GM23338 (cell line): ENCODE data around the gene SPINT3. TPM values are rescaled to one million over a fixed set of nuclear protein-coding genes. Genes with fewer than 3 reads are reported as not detected.
A peak's percentile ranks its signal among the peaks of the same experiment; 100 is the strongest.

Source experiments
- ATAC-seq: fragments of 200-7000 bp; cut with Tn5 transposase; 3 replicates; pipeline ENCODE4 v1.9.1; 2020
- DNase-seq: peaks from one replicate; pipeline ENCODE4 v3.0.0-alpha.2; 2015; ENCODE audit warnings: low spot score
- H2AFZ ChIP-seq: fragments of 200-600 bp; sonication (generic); 2 replicates; pipeline ENCODE4 v1.8.0; 2016; ENCODE audit warnings: antibody characterized with exemption, mild to moderate bottlenecking, moderate library complexity
- H3F3A ChIP-seq: fragments of 200-600 bp; sonication (generic); replicated peaks from 2 replicates; pipeline ENCODE4 v1.8.0; 2017; ENCODE audit warnings: antibody characterized with exemption, mixed run types, low read depth
- H3K27ac ChIP-seq: fragments of 200-600 bp; sonication (generic); 2 replicates; pipeline ENCODE4 v1.6.1; 2016; ENCODE audit warnings: low read depth
- H3K27me3 ChIP-seq: fragments of 200-600 bp; sonication (generic); 2 replicates; pipeline ENCODE4 v1.8.0; 2016; ENCODE audit warnings: mild to moderate bottlenecking, mixed run types, moderate library complexity; ENCODE audit not compliant: insufficient read depth
- H3K36me3 ChIP-seq: fragments of 200-600 bp; sonication (generic); 2 replicates; pipeline ENCODE4 v1.8.0; 2016; ENCODE audit warnings: mild to moderate bottlenecking; ENCODE audit not compliant: insufficient read depth
- H3K4me1 ChIP-seq: fragments of 200-600 bp; sonication (generic); 2 replicates; pipeline ENCODE4 v1.8.0; 2016; ENCODE audit warnings: mild to moderate bottlenecking, moderate library complexity; ENCODE audit not compliant: insufficient read depth
- H3K4me2 ChIP-seq: fragments of 200-600 bp; sonication (generic); 2 replicates; pipeline ENCODE4 v1.7.1; 2017; ENCODE audit warnings: mixed run types
- H3K4me3 ChIP-seq: fragments of 200-600 bp; sonication (generic); 2 replicates; pipeline ENCODE4 v1.6.1; 2016; ENCODE audit warnings: mixed run types
- H3K79me2 ChIP-seq: fragments of 200-600 bp; sonication (generic); replicated peaks from 2 replicates; pipeline ENCODE4 v1.8.0; 2017; ENCODE audit warnings: mild to moderate bottlenecking; ENCODE audit not compliant: insufficient read depth
- H3K9me2 ChIP-seq: fragments of 200-600 bp; sonication (generic); 2 replicates; pipeline ENCODE4 v1.8.0; 2017; ENCODE audit not compliant: insufficient read depth
- H4K20me1 ChIP-seq: fragments of 200-600 bp; sonication (generic); replicated peaks from 2 replicates; pipeline ENCODE4 v1.8.0; 2017; ENCODE audit warnings: mild to moderate bottlenecking; ENCODE audit not compliant: insufficient read depth
- H3K27ac Mint-ChIP-seq: 2 replicates; pipeline ENCODE4 v1.8.0; 2020; ENCODE audit warnings: inconsistent platforms, mild to moderate bottlenecking, moderate library complexity, mixed read lengths
- H3K27me3 Mint-ChIP-seq: 3 replicates; pipeline ENCODE4 v1.8.0; 2022; ENCODE audit warnings: low read depth, mild to moderate bottlenecking, moderate library complexity, mixed read lengths, inconsistent platforms; ENCODE audit not compliant: insufficient read depth, poor library complexity
- H3K36me3 Mint-ChIP-seq: 3 replicates; pipeline ENCODE4 v1.8.0; 2021; ENCODE audit warnings: low read depth, mild to moderate bottlenecking, inconsistent platforms, moderate library complexity, mixed read lengths
- H3K4me1 Mint-ChIP-seq: 3 replicates; pipeline ENCODE4 v1.8.0; 2020; ENCODE audit warnings: mild to moderate bottlenecking, inconsistent platforms, mixed read lengths
- H3K4me3 Mint-ChIP-seq: 3 replicates; pipeline ENCODE4 v1.8.0; 2021; ENCODE audit warnings: moderate library complexity, mild to moderate bottlenecking, inconsistent platforms, mixed read lengths
- H3K9me3 Mint-ChIP-seq: 3 replicates; pipeline ENCODE4 v1.8.0; 2020; ENCODE audit warnings: moderate library complexity, mild to moderate bottlenecking, inconsistent platforms, mixed read lengths
- CREB1 ChIP-seq: fragments of 250-450 bp; sonication (Bioruptor Pico); IDR thresholded peaks from 2 replicates; pipeline ENCODE4 v1.5.0; 2020; ENCODE audit warnings: low read depth, mild to moderate bottlenecking, moderate library complexity
- EZH2 ChIP-seq: fragments of 200-600 bp; sonication (generic); IDR thresholded peaks from one replicate; pipeline ENCODE4 v1.8.0; 2017; ENCODE audit warnings: antibody characterized with exemption, mild to moderate bottlenecking, low read depth; ENCODE audit not compliant: unreplicated experiment
- EZH2phosphoT487 ChIP-seq: fragments of 200-600 bp; sonication (generic); IDR thresholded peaks from one replicate; pipeline ENCODE4 v1.8.1; 2018; ENCODE audit warnings: antibody characterized with exemption; ENCODE audit not compliant: unreplicated experiment
- POLR2AphosphoS5 ChIP-seq: IDR thresholded peaks from 2 replicates; pipeline ENCODE4 v1.6.1; 2016; ENCODE audit warnings: antibody characterized with exemption, low read depth
- ZNF114 ChIP-seq: fragments of 250-450 bp; sonication (Bioruptor Pico); IDR thresholded peaks from 2 replicates; pipeline ENCODE4 v1.5.0; 2020; ENCODE audit warnings: mild to moderate bottlenecking, moderate library complexity
- polyA plus RNA-seq: library from polyadenylated mRNA; unstranded; fragments of >200 nt; fragmentation: Nextera tagmentation; extraction: Ambion mirVana; gene quantifications from 2 replicates; pipeline ENCODE4 v1.2.1, GENCODE V29; 2016
- total RNA-seq: library from RNA; depleted of rRNA; stranded (reverse); fragments of >200 nt; shearing (Covaris generic); gene quantifications from 2 replicates; pipeline ENCODE4 v1.2.3, GENCODE V29; 2014
- TF ChIP-seq, protein P1 (sequence below): IDR thresholded peaks from 2 replicates; pipeline ENCODE4 v1.6.1; 2016; ENCODE audit warnings: antibody characterized with exemption
- TF ChIP-seq, protein P2 (sequence below): IDR thresholded peaks from one replicate; pipeline ENCODE4 v1.6.1; 2018; ENCODE audit warnings: antibody characterized with exemption; ENCODE audit not compliant: unreplicated experiment
- TF ChIP-seq, protein P3 (sequence below): fragments of 250-450 bp; sonication (Bioruptor Pico); IDR thresholded peaks from 2 replicates; pipeline ENCODE4 v1.5.0; 2020; ENCODE audit warnings: mild to moderate bottlenecking, moderate library complexity

Gene SPINT3
- total and polyA plus RNA-seq, 2 experiments from 2014 or later, result not detected

DNA sequence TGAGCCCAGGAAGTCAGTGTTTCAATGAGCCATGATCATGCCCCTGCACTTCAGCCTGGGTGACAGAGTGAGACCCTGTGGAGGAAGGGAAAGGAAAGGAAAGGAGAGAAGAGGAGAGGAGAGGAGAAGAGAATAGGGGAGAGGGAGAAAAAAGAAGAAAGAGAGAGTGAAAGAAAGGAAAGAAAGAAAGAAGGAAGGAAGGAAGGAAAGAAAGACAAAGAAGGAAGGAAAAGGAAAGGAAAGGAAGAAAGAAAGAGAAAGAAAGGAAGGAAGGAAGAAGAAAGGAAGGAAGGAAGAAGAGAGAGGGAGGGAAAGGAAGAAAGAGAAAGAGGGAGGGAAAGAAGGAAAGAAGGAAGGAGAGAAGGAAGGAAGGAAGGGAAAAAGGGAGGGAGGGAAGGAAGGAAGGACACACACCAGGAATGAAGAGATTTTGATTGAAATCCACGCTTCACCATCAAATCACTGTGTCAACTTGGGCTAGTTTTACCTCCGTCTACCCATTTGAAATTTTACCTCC, 49.4 kb upstream of the SPINT3 start:
- Histone ChIP-seq H3K79me2 (no peaks in the 10 kb centered on the region), H3K4me1 (no peaks in the 10 kb centered on the region; the same call in 1 of the 2 replicates), H3F3A (no peaks in the 10 kb centered on the region), H3K27me3 (no peaks in the 10 kb centered on the region), H3K27ac (no peak overlapping the region), H3K4me3 (no peak overlapping the region), H4K20me1 (no peaks in the 10 kb centered on the region), H2AFZ (peak overlapping the region; percentile 83; the same call in 1 of the 2 replicates), H3K9me2 (peaks cover 2% of the 10 kb centered on the region; the same call in 1 of the 2 replicates), H3K36me3 (no peaks in the 10 kb centered on the region), H3K4me2 (no peak overlapping the region)
- TF ChIP-seq POLR2AphosphoS5, result no peak
- no peak for TF ChIP-seq EZH2
- TF ChIP-seq, protein P1, sequence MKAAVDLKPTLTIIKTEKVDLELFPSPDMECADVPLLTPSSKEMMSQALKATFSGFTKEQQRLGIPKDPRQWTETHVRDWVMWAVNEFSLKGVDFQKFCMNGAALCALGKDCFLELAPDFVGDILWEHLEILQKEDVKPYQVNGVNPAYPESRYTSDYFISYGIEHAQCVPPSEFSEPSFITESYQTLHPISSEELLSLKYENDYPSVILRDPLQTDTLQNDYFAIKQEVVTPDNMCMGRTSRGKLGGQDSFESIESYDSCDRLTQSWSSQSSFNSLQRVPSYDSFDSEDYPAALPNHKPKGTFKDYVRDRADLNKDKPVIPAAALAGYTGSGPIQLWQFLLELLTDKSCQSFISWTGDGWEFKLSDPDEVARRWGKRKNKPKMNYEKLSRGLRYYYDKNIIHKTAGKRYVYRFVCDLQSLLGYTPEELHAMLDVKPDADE, result no peak
- no peak for TF ChIP-seq ZNF114
- no peak for TF ChIP-seq CREB1 (CRISPR knock-in tag)
- TF ChIP-seq, protein P2, sequence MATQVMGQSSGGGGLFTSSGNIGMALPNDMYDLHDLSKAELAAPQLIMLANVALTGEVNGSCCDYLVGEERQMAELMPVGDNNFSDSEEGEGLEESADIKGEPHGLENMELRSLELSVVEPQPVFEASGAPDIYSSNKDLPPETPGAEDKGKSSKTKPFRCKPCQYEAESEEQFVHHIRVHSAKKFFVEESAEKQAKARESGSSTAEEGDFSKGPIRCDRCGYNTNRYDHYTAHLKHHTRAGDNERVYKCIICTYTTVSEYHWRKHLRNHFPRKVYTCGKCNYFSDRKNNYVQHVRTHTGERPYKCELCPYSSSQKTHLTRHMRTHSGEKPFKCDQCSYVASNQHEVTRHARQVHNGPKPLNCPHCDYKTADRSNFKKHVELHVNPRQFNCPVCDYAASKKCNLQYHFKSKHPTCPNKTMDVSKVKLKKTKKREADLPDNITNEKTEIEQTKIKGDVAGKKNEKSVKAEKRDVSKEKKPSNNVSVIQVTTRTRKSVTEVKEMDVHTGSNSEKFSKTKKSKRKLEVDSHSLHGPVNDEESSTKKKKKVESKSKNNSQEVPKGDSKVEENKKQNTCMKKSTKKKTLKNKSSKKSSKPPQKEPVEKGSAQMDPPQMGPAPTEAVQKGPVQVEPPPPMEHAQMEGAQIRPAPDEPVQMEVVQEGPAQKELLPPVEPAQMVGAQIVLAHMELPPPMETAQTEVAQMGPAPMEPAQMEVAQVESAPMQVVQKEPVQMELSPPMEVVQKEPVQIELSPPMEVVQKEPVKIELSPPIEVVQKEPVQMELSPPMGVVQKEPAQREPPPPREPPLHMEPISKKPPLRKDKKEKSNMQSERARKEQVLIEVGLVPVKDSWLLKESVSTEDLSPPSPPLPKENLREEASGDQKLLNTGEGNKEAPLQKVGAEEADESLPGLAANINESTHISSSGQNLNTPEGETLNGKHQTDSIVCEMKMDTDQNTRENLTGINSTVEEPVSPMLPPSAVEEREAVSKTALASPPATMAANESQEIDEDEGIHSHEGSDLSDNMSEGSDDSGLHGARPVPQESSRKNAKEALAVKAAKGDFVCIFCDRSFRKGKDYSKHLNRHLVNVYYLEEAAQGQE, result no peak
- TF ChIP-seq, protein P3, sequence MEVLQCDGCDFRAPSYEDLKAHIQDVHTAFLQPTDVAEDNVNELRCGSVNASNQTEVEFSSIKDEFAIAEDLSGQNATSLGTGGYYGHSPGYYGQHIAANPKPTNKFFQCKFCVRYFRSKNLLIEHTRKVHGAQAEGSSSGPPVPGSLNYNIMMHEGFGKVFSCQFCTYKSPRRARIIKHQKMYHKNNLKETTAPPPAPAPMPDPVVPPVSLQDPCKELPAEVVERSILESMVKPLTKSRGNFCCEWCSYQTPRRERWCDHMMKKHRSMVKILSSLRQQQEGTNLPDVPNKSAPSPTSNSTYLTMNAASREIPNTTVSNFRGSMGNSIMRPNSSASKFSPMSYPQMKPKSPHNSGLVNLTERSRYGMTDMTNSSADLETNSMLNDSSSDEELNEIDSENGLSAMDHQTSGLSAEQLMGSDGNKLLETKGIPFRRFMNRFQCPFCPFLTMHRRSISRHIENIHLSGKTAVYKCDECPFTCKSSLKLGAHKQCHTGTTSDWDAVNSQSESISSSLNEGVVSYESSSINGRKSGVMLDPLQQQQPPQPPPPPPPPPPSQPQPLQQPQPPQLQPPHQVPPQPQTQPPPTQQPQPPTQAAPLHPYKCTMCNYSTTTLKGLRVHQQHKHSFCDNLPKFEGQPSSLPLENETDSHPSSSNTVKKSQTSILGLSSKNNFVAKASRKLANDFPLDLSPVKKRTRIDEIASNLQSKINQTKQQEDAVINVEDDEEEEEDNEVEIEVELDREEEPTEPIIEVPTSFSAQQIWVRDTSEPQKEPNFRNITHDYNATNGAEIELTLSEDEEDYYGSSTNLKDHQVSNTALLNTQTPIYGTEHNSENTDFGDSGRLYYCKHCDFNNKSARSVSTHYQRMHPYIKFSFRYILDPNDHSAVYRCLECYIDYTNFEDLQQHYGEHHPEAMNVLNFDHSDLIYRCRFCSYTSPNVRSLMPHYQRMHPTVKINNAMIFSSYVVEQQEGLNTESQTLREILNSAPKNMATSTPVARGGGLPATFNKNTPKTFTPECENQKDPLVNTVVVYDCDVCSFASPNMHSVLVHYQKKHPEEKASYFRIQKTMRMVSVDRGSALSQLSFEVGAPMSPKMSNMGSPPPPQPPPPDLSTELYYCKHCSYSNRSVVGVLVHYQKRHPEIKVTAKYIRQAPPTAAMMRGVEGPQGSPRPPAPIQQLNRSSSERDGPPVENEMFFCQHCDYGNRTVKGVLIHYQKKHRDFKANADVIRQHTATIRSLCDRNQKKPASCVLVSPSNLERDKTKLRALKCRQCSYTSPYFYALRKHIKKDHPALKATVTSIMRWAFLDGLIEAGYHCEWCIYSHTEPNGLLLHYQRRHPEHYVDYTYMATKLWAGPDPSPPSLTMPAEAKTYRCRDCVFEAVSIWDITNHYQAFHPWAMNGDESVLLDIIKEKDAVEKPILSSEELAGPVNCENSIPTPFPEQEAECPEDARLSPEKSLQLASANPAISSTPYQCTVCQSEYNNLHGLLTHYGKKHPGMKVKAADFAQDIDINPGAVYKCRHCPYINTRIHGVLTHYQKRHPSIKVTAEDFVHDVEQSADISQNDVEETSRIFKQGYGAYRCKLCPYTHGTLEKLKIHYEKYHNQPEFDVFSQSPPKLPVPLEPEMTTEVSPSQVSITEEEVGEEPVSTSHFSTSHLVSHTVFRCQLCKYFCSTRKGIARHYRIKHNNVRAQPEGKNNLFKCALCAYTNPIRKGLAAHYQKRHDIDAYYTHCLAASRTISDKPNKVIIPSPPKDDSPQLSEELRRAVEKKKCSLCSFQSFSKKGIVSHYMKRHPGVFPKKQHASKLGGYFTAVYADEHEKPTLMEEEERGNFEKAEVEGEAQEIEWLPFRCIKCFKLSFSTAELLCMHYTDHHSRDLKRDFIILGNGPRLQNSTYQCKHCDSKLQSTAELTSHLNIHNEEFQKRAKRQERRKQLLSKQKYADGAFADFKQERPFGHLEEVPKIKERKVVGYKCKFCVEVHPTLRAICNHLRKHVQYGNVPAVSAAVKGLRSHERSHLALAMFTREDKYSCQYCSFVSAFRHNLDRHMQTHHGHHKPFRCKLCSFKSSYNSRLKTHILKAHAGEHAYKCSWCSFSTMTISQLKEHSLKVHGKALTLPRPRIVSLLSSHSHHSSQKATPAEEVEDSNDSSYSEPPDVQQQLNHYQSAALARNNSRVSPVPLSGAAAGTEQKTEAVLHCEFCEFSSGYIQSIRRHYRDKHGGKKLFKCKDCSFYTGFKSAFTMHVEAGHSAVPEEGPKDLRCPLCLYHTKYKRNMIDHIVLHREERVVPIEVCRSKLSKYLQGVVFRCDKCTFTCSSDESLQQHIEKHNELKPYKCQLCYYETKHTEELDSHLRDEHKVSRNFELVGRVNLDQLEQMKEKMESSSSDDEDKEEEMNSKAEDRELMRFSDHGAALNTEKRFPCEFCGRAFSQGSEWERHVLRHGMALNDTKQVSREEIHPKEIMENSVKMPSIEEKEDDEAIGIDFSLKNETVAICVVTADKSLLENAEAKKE (CRISPR knock-in tag), result no peak
- no peak for TF ChIP-seq EZH2phosphoT487
- Mint-ChIP-seq H3K9me3 (no peaks in the 10 kb centered on the region; the same call in 2 of the 3 replicates), H3K27me3 (peaks cover 4% of the 10 kb centered on the region), H3K36me3 (no peaks in the 10 kb centered on the region), H3K4me1 (peaks cover 6% of the 10 kb centered on the region; the same call in 2 of the 3 replicates), H3K27ac (no peak overlapping the region), H3K4me3 (no peak overlapping the region)
- ATAC-seq, result no peak
- no peak for DNase-seq
